HG03342 (cell line): ENCODE measurements around the gene TMEM131.
"Not testable (repeated sequence)": the region's sequence is repeated elsewhere in the genome, so short reads cannot be mapped to it uniquely, and the experiment has no call there.

Experiments used
- ATAC-seq: cut with Tn5 transposase; IDR thresholded peaks from one replicate; pipeline ENCODE4 v1.9.1; 2021; ENCODE audit warnings: mild to moderate bottlenecking, moderate library complexity; ENCODE audit not compliant: unreplicated experiment

TMEM131 gene

GRCh38 chr2:97714084-97714949, 281.4 kb downstream of the TMEM131 start:
- no peak for ATAC-seq

- ATAC-seq = no peak
Observed at GRCh38 chr2:97713296-97714083, 282.3 kb downstream of the TMEM131 start, which contains the start of gene ZAP70. Gene ZAP70 (plus strand): TSS chr2:97713576. CDS start chr2:97724037, 10,461 bp downstream.

GRCh38 chr2:97712693-97713295, 283.0 kb downstream of the TMEM131 start:
- no peak for ATAC-seq

GRCh38 chr2:97712175-97712574, 283.6 kb downstream of the TMEM131 start:
- ATAC-seq = not testable (repeated sequence)

GRCh38 chr2:97711394-97711711, 284.4 kb downstream of the TMEM131 start:
- no peak for ATAC-seq

- no peak for ATAC-seq
Observed at GRCh38 chr2:97708608-97709007, 287.1 kb downstream of the TMEM131 start.

- ATAC-seq = no peak
Observed at GRCh38 chr2:97708048-97708380, 287.7 kb downstream of the TMEM131 start.

- ATAC-seq = no peak
Observed at GRCh38 chr2:97707362-97708047, 288.2 kb downstream of the TMEM131 start.

- no peak for ATAC-seq
Observed at GRCh38 chr2:97706708-97707345, 288.9 kb downstream of the TMEM131 start.
